M059J (cell line): Measurements from ENCODE around the gene NPAS3. TPM values are rescaled to one million over a fixed set of nuclear protein-coding genes. Genes with fewer than 3 reads are reported as not detected.

Source experiments
- DNase-seq: peaks from one replicate; pipeline ENCODE4 v3.0.0-alpha.2; 2012; ENCODE audit warnings: low read depth
- total RNA-seq: library from RNA; depleted of rRNA; stranded (reverse); fragments of >200 nt; shearing (Covaris generic); gene quantifications from 2 replicates; pipeline ENCODE4 v1.2.3, GENCODE V29; 2014

NPAS3 gene
- total RNA-seq, 1 experiment from 2014 or later = 2.7 TPM

DNA sequence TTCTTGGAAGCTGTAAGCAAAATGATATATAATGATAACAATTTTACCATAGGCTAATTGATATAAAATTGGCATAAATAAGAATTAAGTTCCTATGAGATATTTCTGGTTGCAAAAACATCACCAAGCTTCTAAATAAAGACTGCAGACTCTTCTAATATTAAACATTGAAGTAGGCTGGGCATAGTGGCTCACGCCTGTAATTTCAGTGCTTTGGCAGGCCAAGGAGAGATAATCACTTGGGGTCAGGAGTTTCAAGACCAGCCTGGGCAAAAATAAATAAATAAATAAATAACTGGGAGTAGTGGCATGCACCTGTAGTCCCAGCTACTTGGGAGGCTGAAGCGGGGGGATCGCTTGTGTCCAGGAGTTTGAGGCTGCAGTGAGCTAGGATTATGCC, 71.8 kb downstream of the NPAS3 start:
- no peak for DNase-seq

DNA sequence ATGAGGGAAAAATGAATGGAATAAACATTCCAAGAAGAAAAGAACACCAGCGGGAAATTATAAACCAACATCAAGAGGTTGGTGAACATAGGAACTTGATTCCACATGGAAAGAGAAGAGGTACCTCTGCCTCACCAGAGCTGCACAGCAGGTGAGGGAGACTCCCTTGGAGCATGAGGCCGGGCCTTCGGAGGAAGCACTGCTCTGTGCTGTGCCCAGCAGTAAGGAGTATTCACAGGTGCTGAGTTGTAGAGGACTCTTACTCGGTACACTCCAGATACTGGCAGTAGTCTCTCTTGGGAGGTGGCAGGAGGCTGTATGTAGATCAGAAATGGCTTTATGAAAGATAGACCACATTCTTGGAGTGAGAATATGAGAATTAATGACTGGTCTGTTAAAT, 76.0 kb downstream of the NPAS3 start:
- DNase-seq = no peak

DNA sequence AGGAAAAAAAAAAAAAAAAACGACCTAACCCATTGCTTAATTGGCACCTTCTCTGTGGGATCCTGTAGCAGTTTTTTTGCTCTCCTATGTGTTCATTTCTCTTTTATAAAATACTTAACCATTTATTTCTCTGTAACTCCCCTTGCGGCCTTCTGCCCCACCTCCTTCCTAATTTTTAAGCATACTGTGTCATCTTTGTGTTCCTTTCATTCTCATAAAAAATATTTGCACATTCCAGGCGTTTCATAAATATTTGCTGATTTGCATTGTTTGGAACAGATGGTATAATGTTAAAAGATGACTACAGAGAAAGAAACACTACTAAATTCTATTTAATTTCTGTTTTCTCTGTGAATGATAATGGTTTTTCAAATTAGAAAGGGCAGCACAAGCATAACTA, 77.9 kb downstream of the NPAS3 start:
- no peak for DNase-seq

DNA sequence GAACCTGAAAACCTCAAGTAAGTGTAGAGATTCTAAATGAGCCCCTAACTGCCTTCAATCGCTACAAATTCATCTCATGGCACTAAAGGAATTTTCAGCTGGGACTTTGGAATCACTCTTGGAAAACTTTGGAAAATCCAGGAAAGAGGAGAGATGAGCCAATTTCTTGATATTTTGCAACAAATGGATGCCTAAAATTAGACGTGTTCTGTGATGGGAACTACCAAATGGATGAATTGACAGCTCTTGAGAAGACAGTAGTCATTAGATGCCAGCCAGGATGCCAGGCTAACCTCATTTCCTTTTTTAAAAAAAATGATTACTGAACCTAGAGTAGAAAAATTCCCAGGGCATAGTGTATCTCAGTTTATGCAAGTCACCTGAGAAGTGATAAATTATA, 78.3 kb downstream of the NPAS3 start:
- no peak for DNase-seq

GRCh38 chr14:33019346-33019745, 80.7 kb downstream of the NPAS3 start:
- DNase-seq = no peak

DNA sequence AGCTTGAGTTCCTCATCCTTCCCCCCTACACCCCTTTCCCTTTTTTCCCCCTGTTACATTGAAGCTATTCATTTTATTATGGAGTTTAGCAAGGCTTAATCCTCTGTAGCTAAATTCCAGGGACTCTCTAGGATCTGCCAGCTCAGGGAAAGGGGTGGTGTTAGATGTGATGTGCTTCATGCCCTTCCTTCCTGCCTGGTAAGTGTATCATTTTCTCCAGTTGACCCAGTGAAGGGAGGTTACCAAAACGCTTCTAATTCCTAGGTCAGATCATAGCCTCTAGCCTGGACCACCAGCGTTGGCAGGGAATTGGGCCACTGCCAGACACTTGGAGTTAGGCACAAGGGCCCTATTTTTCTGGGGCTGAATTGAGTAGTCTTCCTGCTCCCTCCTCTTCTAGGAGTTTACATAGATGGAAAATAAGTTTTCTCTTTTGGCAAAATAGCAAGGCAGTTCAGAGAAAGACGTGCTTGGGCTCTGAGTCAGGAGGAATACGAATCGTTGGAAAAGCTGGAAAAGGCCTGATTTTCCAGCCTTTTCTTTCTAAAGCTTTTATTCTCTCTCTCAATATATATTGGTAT, 88.3 kb downstream of the NPAS3 start:
- peak; percentile 37 for DNase-seq

- DNase-seq = no peak
Measured at GRCh38 chr14:33029511-33029910, 90.8 kb downstream of the NPAS3 start.

DNA sequence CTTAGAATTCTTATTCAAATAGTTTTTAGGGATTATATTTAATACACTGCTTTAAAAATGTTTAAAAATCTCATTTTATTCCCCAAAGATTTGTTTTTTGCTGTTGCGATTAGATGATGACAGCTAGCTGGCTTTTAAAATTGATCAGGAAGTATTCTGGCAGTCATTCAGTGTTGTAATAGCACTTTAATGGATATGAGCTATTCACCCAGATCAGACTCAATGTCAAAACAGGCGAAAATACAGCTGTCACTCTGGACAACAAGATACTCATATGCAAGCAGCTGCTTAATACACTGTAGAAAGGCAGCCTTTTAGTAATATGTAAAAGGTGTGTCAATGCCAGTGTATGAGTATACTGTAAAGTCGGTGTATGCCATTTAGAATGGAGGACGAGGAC, 91.7 kb downstream of the NPAS3 start:
- no peak for DNase-seq

DNA sequence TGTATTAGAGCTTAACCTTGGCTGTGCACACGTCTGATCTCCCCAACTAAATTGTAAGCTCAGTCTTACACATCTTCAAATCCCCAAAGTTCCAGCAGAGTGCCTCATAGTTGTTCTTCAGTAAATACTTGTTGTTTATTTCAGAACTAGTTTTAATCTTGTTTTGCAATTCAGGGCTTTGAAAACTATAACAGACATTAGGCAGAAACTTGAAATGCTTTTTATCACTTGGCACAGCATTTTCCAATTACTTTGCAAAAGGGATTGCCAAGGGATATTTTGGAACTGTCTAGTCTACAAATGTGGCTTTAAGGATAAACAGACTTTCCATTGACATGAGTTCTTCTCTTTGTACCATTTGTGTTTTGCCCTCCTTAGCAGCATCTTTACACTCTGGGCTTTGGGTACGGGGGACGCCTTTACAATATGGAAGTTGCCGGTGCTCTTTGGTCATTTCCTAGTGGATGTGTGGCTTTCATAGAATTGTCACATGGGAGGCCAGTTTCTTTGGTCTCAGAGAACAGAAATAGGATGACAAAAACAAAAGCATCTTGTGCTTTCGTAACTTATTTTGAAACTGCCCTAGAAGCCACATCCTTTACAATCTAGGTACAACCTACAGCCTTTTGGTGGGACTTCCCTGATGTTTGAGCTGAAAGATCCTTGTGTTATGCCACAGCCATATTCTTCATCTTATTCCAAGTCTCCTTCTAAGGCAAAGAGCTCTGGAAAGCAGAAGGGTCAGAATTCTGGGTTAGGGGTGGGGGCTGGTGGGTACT, 96.9 kb downstream of the NPAS3 start:
- DNase-seq = no peak

GRCh38 chr14:33039311-33039710, 100.6 kb downstream of the NPAS3 start:
- no peak for DNase-seq

DNA sequence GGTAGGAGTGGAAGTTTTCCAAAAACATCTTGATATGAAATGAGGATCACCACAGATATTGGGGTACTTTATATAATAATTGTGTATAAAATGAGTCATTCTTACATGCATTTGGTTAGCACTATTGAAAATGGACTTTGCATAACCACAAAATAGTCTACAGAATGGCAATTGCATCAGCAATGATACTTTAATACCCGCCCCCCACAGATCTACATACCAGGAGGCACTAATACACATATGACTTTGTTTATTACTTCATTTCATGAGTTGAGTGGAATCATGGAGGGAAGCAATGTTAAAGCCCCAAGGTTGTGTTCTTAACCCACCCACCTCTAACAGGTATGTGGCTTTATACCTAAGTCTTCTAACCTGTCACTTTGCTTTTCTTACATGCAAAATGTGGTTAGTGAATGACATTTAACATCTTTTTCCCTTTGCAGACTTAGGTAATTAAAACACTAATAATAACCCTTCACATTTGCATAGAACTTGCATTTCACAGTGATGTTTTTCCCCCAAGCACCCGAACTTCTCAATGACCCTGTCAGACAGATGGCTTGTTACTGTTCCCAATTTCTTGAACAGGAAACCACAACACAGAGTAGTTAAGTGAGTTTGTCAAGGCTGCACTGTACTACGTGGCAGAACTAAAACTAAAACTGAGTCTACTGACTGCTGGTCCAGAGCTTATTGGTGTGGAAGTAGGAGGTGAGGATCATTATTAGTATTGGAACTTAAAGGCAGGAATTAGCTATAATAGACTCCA, 101.9 kb downstream of the NPAS3 start:
- no peak for DNase-seq

DNA sequence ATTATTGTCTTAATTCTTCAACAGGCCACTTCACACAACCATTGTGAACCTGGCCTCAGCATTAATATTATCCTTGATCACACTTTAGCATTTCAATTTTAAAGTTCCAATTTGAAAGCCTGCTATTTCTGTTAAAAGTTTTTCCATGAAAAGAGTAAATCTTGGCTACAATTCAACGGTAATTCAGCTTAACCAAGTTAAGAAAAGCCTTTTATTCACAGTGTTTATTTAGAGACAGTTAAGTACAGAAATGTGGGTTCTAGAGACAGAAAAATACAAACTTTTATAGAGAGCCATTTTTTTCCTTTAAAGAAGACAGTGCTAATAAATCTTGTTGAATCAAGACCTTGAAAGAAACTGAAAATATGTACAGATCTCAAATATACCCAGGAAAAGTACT, 103.9 kb downstream of the NPAS3 start:
- DNase-seq = no peak

- DNase-seq = no peak
Measured at GRCh38 chr14:33045760-33046159, 107.1 kb downstream of the NPAS3 start.

DNA sequence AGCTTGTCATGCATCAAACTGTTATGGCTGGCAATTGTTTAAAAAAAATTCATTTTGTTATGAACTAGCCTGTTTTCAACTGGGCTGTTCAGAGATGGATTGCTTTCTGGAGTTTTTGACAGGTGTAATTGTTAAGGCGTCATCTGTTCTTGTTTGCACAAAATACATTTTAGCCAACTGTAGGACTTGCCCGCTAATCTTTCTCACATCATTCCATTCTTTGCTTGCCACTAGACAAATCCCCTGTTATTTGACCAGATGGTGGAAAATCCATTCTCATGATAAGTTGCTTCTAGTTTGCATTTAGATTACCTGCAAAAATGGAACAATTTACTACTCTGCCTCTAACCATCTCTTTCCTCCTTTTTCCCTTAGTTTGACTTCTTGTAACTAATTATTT, 114.3 kb downstream of the NPAS3 start:
- DNase-seq = no peak

DNA sequence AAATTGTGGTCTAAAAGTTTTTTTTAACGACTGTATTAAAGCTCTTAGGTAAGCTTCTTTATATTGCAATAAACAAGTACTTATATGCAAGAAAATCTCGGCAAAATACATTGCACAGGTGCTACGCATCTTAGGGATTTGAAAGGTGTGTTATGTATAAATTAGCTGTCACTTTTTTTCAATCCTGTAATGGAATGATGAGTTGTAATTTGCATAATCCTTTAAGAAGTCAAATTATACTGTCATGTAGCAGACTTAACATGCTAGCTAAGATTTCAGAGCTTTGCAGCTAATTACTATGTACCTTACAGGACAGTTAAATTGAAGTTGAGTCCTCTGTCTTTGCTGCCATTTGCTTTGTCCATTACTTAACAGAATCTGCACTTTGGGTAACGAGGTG, 117.5 kb downstream of the NPAS3 start:
- DNase-seq = no peak

GRCh38 chr14:33057585-33057984, 118.9 kb downstream of the NPAS3 start:
- no peak for DNase-seq

- DNase-seq = peak; percentile 44
Measured at GRCh38 chr14:33061667-33062325, 123.1 kb downstream of the NPAS3 start.

DNA sequence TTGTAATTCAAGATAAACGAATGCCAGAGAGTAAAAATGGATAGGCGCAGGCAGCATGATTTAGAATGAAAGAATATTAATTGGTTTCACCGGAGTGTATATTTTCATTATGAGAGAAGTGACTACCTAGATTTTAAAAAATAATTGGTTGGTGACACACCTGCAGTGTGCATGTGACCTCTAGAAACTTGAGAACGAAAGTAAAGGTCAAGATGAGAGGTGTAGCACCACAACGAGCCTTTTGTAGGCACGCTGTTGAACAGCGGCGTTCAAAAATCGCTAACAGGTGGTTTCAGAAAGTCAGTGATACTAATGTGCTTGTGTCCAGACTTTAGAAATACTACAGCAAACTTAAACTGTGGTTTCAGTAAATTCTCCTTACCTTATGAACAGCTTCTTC, 123.8 kb downstream of the NPAS3 start:
- no peak for DNase-seq

DNA sequence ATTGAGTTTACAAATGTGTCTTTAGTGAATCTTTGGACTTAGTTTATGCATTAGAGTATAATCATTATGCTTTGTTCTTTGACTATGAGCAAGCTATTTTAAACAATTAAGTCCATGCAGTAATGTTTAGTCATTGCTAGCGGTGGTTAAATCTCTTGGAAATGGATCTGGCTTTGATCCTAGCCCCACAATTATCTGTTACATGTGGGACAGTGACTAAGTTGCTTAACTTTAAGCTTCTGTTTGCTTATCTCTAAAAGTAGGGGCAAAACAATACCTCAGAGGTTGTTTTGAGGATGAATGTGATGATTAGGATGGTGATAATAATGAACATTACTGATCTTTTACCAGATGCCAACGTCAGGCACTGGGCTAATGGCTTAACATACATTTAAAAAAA, 124.2 kb downstream of the NPAS3 start:
- DNase-seq = peak; percentile 85

GRCh38 chr14:33063521-33063920, 124.8 kb downstream of the NPAS3 start:
- no peak for DNase-seq

GRCh38 chr14:33065634-33066033, 127.0 kb downstream of the NPAS3 start:
- no peak for DNase-seq

DNA sequence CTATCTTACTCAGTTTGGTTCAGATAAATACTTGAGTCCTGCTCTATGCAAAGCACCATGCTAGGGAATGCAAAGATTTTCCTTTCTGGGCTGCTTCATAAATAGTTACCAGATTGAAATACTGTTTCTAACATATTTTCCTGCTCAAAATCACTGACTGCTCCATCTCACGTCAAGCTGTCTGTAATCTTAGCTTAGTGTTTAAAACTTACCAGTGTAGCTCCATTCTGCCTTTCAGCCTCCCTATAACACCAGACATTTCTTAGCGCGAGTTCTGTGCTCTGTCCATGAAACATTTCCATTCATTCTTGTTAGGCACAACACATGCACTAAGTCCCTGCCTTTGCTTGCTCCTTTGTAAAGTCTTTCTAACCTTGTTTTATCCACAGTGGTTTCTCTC, 129.4 kb downstream of the NPAS3 start:
- no peak for DNase-seq
